A673 (cell line): Measurements from ENCODE around the gene FAM169A. TPM values are rescaled to one million over a fixed set of nuclear protein-coding genes. Genes with fewer than 3 reads are reported as not detected.
"Not testable (repeated sequence)": the region's sequence is repeated elsewhere in the genome, so short reads cannot be mapped to it uniquely, and the experiment has no call there.

Experiments
- BruUV-seq: library from RNA; stranded (reverse); fragments of 400-500 nt; replicated peaks from 2 replicates; lab custom pipeline; 2021; lab: Mats Ljungman, UMichigan
- CTCF ChIA-PET: fragments of 300-600 bp; sonication (Branson Sonifier 250); formaldehyde crosslinking; loops from one replicate; lab custom pipeline; 2022; ENCODE audit warnings: antibody characterized with exemption; lab: Charles Lee
- POLR2A ChIA-PET: fragments of 300-600 bp; sonication (Branson Sonifier 250); formaldehyde crosslinking; loops from one replicate; lab custom pipeline; 2022; ENCODE audit warnings: antibody characterized with exemption; ENCODE audit not compliant: low non-redundant PET; lab: Charles Lee
- DNase-seq: peaks from one replicate; pipeline ENCODE4 v3.0.0-alpha.2; 2015; ENCODE audit warnings: low spot score
- H3K27ac ChIP-seq: fragments of 200-600 bp; sonication (generic); 2 replicates; pipeline ENCODE4 v1.5.1; 2016; ENCODE audit warnings: mixed run types, low read depth, mild to moderate bottlenecking, mixed read lengths, antibody characterized with exemption, low read length; ENCODE audit not compliant: poor library complexity, severe bottlenecking
- H3K27me3 ChIP-seq: fragments of 200-600 bp; sonication (generic); replicated peaks from 2 replicates; pipeline ENCODE4 v1.6.1; 2017; ENCODE audit warnings: mixed run types, low read depth, mild to moderate bottlenecking, mixed read lengths, antibody characterized with exemption, low read length; ENCODE audit not compliant: insufficient read depth, poor library complexity
- H3K36me3 ChIP-seq: fragments of 200-600 bp; sonication (generic); 2 replicates; pipeline ENCODE4 v1.6.1; 2016; ENCODE audit warnings: mixed run types, mild to moderate bottlenecking, mixed read lengths, antibody characterized with exemption, low read length; ENCODE audit not compliant: insufficient read depth, poor library complexity, severe bottlenecking
- H3K4me1 ChIP-seq: fragments of 200-600 bp; sonication (generic); 2 replicates; pipeline ENCODE4 v1.6.1; 2017; ENCODE audit warnings: mixed run types, mild to moderate bottlenecking, mixed read lengths, antibody characterized with exemption, low read length; ENCODE audit not compliant: insufficient read depth, poor library complexity, severe bottlenecking
- H3K4me3 ChIP-seq: fragments of 200-600 bp; sonication (generic); 2 replicates; pipeline ENCODE4 v1.5.1; 2016; ENCODE audit warnings: low read depth, mixed run types, mild to moderate bottlenecking, mixed read lengths, low read length; ENCODE audit not compliant: poor library complexity, severe bottlenecking
- H3K9me3 ChIP-seq: fragments of 200-600 bp; sonication (generic); 2 replicates; pipeline ENCODE4 v1.6.1; 2016; ENCODE audit warnings: mixed run types, low read depth, mild to moderate bottlenecking, mixed read lengths, antibody characterized with exemption, low read length; ENCODE audit not compliant: poor library complexity, severe bottlenecking
- EZH2 ChIP-seq: fragments of 200-600 bp; sonication (generic); IDR thresholded peaks from 2 replicates; pipeline ENCODE4 v1.6.1; 2017; ENCODE audit warnings: borderline replicate concordance, low read depth, mild to moderate bottlenecking, mixed read lengths, antibody characterized with exemption, low read length; ENCODE audit not compliant: poor library complexity, severe bottlenecking
- intact Hi-C: fragments of 100-400 bp; cut with micrococcal nuclease; formaldehyde crosslinking; loops from one replicate; pipeline ENCODE4 v1.10.0; 2022; ENCODE audit not compliant: unreplicated experiment
- total RNA-seq: library from RNA; stranded (reverse); gene quantifications from 2 replicates; pipeline ENCODE4 v1.2.3, GENCODE V29; 2021
- TF ChIP-seq, protein P1 (sequence below): fragments of 300-800, 200-600 bp; sonication (generic); conservative IDR thresholded peaks from 2 replicates; pipeline ENCODE4 v1.5.1; 2017; ENCODE audit warnings: low read depth, mild to moderate bottlenecking, antibody characterized with exemption, low read length, moderate library complexity, mixed read lengths

The FAM169A gene
- total RNA-seq, 1 experiment from 2014 or later: 10.5 TPM

DNA sequence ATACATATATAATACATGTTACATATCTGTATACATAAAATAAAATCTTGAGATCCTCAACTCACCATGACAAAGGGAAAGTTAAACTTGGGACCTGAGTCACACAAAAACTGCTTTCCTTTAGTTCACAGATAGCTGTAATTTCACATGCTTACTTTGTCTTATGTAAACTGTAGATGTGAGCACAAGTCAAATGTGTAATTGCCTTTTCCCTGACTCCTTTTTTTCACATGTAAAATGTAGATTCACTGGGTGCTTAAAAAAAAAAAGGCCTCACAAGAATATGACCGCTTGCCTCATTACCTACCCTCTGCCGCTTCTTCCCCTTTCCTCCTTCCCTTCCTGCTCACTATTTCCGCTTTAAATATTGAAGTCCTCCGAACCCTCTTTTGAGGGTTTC is 21.9 kb upstream of the FAM169A start:
- Histone ChIP-seq H3K27ac (no peak overlapping the region), H3K27me3 (no peaks in the 10 kb centered on the region), H3K9me3 (no peaks in the 10 kb centered on the region), H3K4me3 (no peak overlapping the region), H3K36me3 (no peaks in the 10 kb centered on the region), H3K4me1 (no peaks in the 10 kb centered on the region)
- intact Hi-C loops: no loop called here
- ChIA-PET CTCF (no interaction called here), POLR2A (no interaction called here)
- no peak for DNase-seq
- BruUV-seq: no TSS peak
- TF ChIP-seq, protein P1, sequence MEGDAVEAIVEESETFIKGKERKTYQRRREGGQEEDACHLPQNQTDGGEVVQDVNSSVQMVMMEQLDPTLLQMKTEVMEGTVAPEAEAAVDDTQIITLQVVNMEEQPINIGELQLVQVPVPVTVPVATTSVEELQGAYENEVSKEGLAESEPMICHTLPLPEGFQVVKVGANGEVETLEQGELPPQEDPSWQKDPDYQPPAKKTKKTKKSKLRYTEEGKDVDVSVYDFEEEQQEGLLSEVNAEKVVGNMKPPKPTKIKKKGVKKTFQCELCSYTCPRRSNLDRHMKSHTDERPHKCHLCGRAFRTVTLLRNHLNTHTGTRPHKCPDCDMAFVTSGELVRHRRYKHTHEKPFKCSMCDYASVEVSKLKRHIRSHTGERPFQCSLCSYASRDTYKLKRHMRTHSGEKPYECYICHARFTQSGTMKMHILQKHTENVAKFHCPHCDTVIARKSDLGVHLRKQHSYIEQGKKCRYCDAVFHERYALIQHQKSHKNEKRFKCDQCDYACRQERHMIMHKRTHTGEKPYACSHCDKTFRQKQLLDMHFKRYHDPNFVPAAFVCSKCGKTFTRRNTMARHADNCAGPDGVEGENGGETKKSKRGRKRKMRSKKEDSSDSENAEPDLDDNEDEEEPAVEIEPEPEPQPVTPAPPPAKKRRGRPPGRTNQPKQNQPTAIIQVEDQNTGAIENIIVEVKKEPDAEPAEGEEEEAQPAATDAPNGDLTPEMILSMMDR: no peak
- no peak for TF ChIP-seq EZH2

GRCh38 chr5:74885170-74885569 is 19.0 kb upstream of the FAM169A start:
- TF ChIP-seq, protein P1: no peak
- no peak for TF ChIP-seq EZH2

GRCh38 chr5:74882379-74883134 is 16.4 kb upstream of the FAM169A start:
- H3K9me3 ChIP-seq, CTCF ChIA-PET, H3K27ac ChIP-seq, H3K4me1 ChIP-seq, BruUV-seq, POLR2A ChIA-PET, intact Hi-C loops, DNase-seq, H3K4me3 ChIP-seq, H3K36me3 ChIP-seq, H3K27me3 ChIP-seq: not testable (repeated sequence)

More at GRCh38 chr5:74885170-74885569, 19.0 kb upstream of the FAM169A start:
- BruUV-seq: no TSS peak
- Histone ChIP-seq H3K27me3 (no peaks in the 10 kb centered on the region), H3K27ac (no peak overlapping the region), H3K9me3 (no peaks in the 10 kb centered on the region), H3K4me1 (no peaks in the 10 kb centered on the region), H3K4me3 (no peak overlapping the region), H3K36me3 (no peaks in the 10 kb centered on the region)
- ChIA-PET POLR2A (no interaction called here), CTCF (no interaction called here)
- intact Hi-C loops: no loop called here
- no peak for DNase-seq
